Suprapubic skin (tissue), 4 donors: Measurements from ENCODE around the gene OSBPL8. TPM values are rescaled to one million over a fixed set of nuclear protein-coding genes. Genes with fewer than 3 reads are reported as not detected.

Experiments
- DNase-seq, 2 donors: peaks; one replicate each; pipeline ENCODE4 v3.0.0-alpha.2; 2019; ENCODE audit warnings: low spot score in 2 of 2
- H3K27ac ChIP-seq: fragments of 200-600 bp; sonication (generic); one replicate; pipeline ENCODE4 v1.5.1; 2019
- H3K27me3 ChIP-seq: fragments of 200-600 bp; sonication (generic); one replicate; pipeline ENCODE4 v1.5.1; 2019
- H3K36me3 ChIP-seq: fragments of 200-600 bp; sonication (generic); one replicate; pipeline ENCODE4 v1.5.1; 2019
- H3K4me1 ChIP-seq: fragments of 200-600 bp; sonication (generic); one replicate; pipeline ENCODE4 v1.5.1; 2019
- H3K4me3 ChIP-seq: fragments of 200-600 bp; sonication (generic); one replicate; pipeline ENCODE4 v1.5.1; 2019; ENCODE audit warnings: mild to moderate bottlenecking
- H3K9me3 ChIP-seq: fragments of 200-600 bp; sonication (generic); one replicate; pipeline ENCODE4 v1.5.1; 2019
- EP300 ChIP-seq: sonication (generic); formaldehyde crosslinking; IDR thresholded peaks from one replicate; pipeline ENCODE4 v1.6.1; 2017; ENCODE audit warnings: antibody characterized with exemption
- POLR2A ChIP-seq, 2 donors: fragments of 450-650 bp; IDR thresholded peaks; one replicate each; pipeline ENCODE4 v1.6.1; 2017; ENCODE audit warnings: antibody characterized with exemption in 2 of 2, mild to moderate bottlenecking in 2 of 2, moderate library complexity in 2 of 2
- POLR2AphosphoS5 ChIP-seq, 3 donors: sonication (generic); formaldehyde crosslinking; IDR thresholded peaks; one replicate each; pipeline ENCODE4 v1.6.1; 2017; ENCODE audit warnings: antibody characterized with exemption in 3 of 3
- whole genome bisulfite sequencing: methylation state at CpG from one replicate; pipeline ENCODE4 v1.1.5; 2018; 5-methylcytosine and 5-hydroxymethylcytosine counted together
- total RNA-seq, 4 donors: library from RNA; depleted of rRNA; stranded (reverse); fragments of >200 nt; gene quantifications; one replicate each; pipeline ENCODE4 v1.1.0, GENCODE V29; 2016
- TF ChIP-seq, protein P1 (sequence below), 2 donors: fragments of 200-600 bp in 1 of 2; fragments of 450-650 bp in 1 of 2; sonication (generic) in 1 of 2; IDR thresholded peaks; one replicate each; pipeline ENCODE4 v1.5.1; 2016 to 2019; ENCODE audit warnings: antibody characterized with exemption in 2 of 2, mild to moderate bottlenecking in 1 of 2, moderate library complexity in 1 of 2

Gene OSBPL8
- total RNA-seq, 4 donors from 2014 or later: 73.1 to 116 (median 87.4) TPM

- Histone ChIP-seq H3K4me1 (peaks cover 6% of the 10 kb centered on the region), H3K4me3 (no peak overlapping the region), H3K36me3 (no peaks in the 10 kb centered on the region), H3K9me3 (no peaks in the 10 kb centered on the region), H3K27me3 (no peaks in the 10 kb centered on the region), H3K27ac (no peak overlapping the region)
- WGBS: 93% methylated on average over 6 of the region's 6 CpGs
- DNase-seq: no peak
- TF ChIP-seq POLR2A (IDR thresholded peaks at IDR 0.05): no peak
- no peak for TF ChIP-seq POLR2AphosphoS5 (IDR thresholded peaks at IDR 0.05)
- no peak for TF ChIP-seq EP300
- TF ChIP-seq, protein P1, sequence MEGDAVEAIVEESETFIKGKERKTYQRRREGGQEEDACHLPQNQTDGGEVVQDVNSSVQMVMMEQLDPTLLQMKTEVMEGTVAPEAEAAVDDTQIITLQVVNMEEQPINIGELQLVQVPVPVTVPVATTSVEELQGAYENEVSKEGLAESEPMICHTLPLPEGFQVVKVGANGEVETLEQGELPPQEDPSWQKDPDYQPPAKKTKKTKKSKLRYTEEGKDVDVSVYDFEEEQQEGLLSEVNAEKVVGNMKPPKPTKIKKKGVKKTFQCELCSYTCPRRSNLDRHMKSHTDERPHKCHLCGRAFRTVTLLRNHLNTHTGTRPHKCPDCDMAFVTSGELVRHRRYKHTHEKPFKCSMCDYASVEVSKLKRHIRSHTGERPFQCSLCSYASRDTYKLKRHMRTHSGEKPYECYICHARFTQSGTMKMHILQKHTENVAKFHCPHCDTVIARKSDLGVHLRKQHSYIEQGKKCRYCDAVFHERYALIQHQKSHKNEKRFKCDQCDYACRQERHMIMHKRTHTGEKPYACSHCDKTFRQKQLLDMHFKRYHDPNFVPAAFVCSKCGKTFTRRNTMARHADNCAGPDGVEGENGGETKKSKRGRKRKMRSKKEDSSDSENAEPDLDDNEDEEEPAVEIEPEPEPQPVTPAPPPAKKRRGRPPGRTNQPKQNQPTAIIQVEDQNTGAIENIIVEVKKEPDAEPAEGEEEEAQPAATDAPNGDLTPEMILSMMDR (IDR thresholded peaks at IDR 0.05): no peak
These were observed 108.0 kb downstream of the OSBPL8 start for GRCh38 chr12:76451528-76451927.

GRCh38 chr12:76450690-76451089, 108.9 kb downstream of the OSBPL8 start:
- TF ChIP-seq EP300 (no peak), POLR2A (IDR thresholded peaks at IDR 0.05) (no peak), POLR2AphosphoS5 (IDR thresholded peaks at IDR 0.05) (no peak)
- TF ChIP-seq, protein P1 (IDR thresholded peaks at IDR 0.05): no peak
- H3K27me3 ChIP-seq: no peaks in the 10 kb centered on the region
- no peak overlapping the region for H3K27ac ChIP-seq
- DNase-seq: no peak
- WGBS: 78% methylated on average over 3 of the region's 3 CpGs
- H3K9me3 ChIP-seq: no peaks in the 10 kb centered on the region
- no peak overlapping the region for H3K4me3 ChIP-seq
- peaks cover 5% of the 10 kb centered on the region for H3K4me1 ChIP-seq
- H3K36me3 ChIP-seq: no peaks in the 10 kb centered on the region

DNA sequence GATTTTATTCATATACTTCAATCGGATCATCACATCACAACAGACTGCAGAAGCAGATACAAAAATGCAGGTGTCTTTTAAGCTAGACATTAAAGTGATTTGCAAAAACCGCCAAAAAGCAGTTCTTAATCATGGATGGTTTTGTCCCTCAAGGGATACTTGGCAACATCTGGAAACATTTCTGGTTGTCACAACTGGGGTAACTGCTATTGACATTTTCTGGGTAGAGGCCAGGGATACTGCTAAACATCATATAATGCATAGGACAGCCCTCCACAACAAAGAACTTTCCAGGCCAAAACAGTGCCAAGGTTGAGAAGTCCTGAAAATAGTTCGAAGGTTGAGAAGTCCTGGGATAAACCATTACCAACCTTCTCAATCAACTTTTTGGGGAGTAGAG, 109.6 kb downstream of the OSBPL8 start:
- 67% methylated on average over 3 of the region's 3 CpGs for WGBS
- Histone ChIP-seq H3K4me1 (peaks cover 2% of the 10 kb centered on the region), H3K27ac (no peak overlapping the region), H3K4me3 (no peak overlapping the region), H3K9me3 (no peaks in the 10 kb centered on the region), H3K27me3 (no peaks in the 10 kb centered on the region), H3K36me3 (no peaks in the 10 kb centered on the region)
- TF ChIP-seq EP300 (no peak), POLR2A (IDR thresholded peaks at IDR 0.05) (no peak), POLR2AphosphoS5 (IDR thresholded peaks at IDR 0.05) (no peak)
- TF ChIP-seq, protein P1 (IDR thresholded peaks at IDR 0.05): no peak
- no peak for DNase-seq

- H3K4me1 ChIP-seq: peaks cover 3% of the 10 kb centered on the region
These were observed 110.0 kb downstream of the OSBPL8 start for GRCh38 chr12:76449583-76449982.

GRCh38 chr12:76449016-76449415, 110.6 kb downstream of the OSBPL8 start:
- Histone ChIP-seq H3K4me1 (peaks cover 8% of the 10 kb centered on the region), H3K9me3 (no peaks in the 10 kb centered on the region), H3K36me3 (no peaks in the 10 kb centered on the region), H3K27me3 (no peaks in the 10 kb centered on the region), H3K4me3 (no peak overlapping the region), H3K27ac (no peak overlapping the region)
- DNase-seq: no peak
- 90% methylated on average over 1 of the region's 1 CpG for WGBS
- TF ChIP-seq, protein P1 (IDR thresholded peaks at IDR 0.05): no peak
- no peak for TF ChIP-seq POLR2A (IDR thresholded peaks at IDR 0.05)
- TF ChIP-seq POLR2AphosphoS5 (IDR thresholded peaks at IDR 0.05): no peak
- TF ChIP-seq EP300: no peak

More at GRCh38 chr12:76449583-76449982, 110.0 kb downstream of the OSBPL8 start:
- Histone ChIP-seq H3K4me3 (no peak overlapping the region), H3K27ac (no peak overlapping the region), H3K9me3 (no peaks in the 10 kb centered on the region), H3K36me3 (no peaks in the 10 kb centered on the region), H3K27me3 (no peaks in the 10 kb centered on the region)
- TF ChIP-seq POLR2AphosphoS5 (IDR thresholded peaks at IDR 0.05): no peak
- TF ChIP-seq, protein P1 (IDR thresholded peaks at IDR 0.05): no peak
- no peak for TF ChIP-seq EP300
- no peak for TF ChIP-seq POLR2A (IDR thresholded peaks at IDR 0.05)
- WGBS: 42% methylated on average over 2 of the region's 2 CpGs
- no peak for DNase-seq
